Lower lobe of right lung (tissue), 2 donors: ENCODE results near the gene ROBO1. TPM values are rescaled to one million over a fixed set of nuclear protein-coding genes. Genes with fewer than 3 reads are reported as not detected.

ENCODE experiments used
- ATAC-seq, 2 donors: fragments of 200-7000 bp; cut with Tn5 transposase; one replicate each; pipeline ENCODE4 v1.9.1; 2020 to 2022; ENCODE audit warnings: mild to moderate bottlenecking in 2 of 2, moderate library complexity in 2 of 2
- DNase-seq: peaks from one replicate; pipeline ENCODE4 v3.0.0-alpha.2; 2020
- H3K27ac ChIP-seq: fragments of 200-600 bp; one replicate; pipeline ENCODE4 v1.8.0; 2022
- H3K27me3 ChIP-seq: fragments of 200-600 bp; one replicate; pipeline ENCODE4 v1.8.0; 2022; ENCODE audit warnings: low read depth
- H3K36me3 ChIP-seq: fragments of 200-600 bp; one replicate; pipeline ENCODE4 v1.8.0; 2022; ENCODE audit warnings: mild to moderate bottlenecking
- H3K4me1 ChIP-seq: fragments of 200-600 bp; one replicate; pipeline ENCODE4 v1.8.0; 2022
- H3K4me3 ChIP-seq: fragments of 200-600 bp; one replicate; pipeline ENCODE4 v1.8.0; 2022; ENCODE audit warnings: mild to moderate bottlenecking
- H3K9me3 ChIP-seq: fragments of 200-600 bp; one replicate; pipeline ENCODE4 v1.8.0; 2022
- intact Hi-C: fragments of 100-400 bp; cut with DNase I; formaldehyde crosslinking; loops from one replicate; pipeline ENCODE4 v1.11.0; 2022
- total RNA-seq: library from RNA; stranded (reverse); fragmentation: NEBNext Ultra II Directional; extraction: Animal tissue kit (Norgen Biotek cat#: 25700); gene quantifications from one replicate; pipeline ENCODE4 v1.2.1, GENCODE V29; 2021
- TF ChIP-seq, protein P1 (sequence below): fragments of 200-600 bp; IDR thresholded peaks from one replicate; pipeline ENCODE4 v1.8.0; 2022; ENCODE audit warnings: antibody characterized with exemption, mild to moderate bottlenecking
- donor health status: DM: no; HTN: yes; CAD: no; lungs with severe emphysema.

Gene ROBO1
- total RNA-seq, 1 donor from 2014 or later, result 14.8 TPM

DNA sequence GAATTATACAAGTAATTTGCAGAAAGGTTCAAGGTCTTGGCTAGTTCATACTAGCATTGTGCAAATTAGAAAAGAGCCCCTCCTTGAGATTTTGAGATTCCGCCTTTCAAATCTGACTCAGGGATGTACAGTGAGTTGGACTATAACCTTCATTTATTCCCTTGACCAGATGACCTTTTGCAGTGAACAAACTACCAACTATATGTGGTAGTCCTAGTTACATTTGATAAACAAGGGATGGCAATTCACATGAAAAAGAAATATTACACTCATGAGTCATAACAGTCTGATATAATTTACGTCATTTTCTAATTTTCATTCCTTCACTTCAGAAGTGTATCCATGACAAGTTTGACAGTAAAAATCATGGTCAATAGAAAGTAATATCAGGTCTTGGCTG, 860.4 kb downstream of the ROBO1 start:
- Histone ChIP-seq H3K4me1 (no peaks in the 10 kb centered on the region), H3K27ac (no peak overlapping the region), H3K4me3 (no peak overlapping the region), H3K27me3 (no peaks in the 10 kb centered on the region), H3K9me3 (no peaks in the 10 kb centered on the region), H3K36me3 (no peaks in the 10 kb centered on the region)
- ATAC-seq (no peak), DNase-seq (no peak)
- TF ChIP-seq, protein P1, sequence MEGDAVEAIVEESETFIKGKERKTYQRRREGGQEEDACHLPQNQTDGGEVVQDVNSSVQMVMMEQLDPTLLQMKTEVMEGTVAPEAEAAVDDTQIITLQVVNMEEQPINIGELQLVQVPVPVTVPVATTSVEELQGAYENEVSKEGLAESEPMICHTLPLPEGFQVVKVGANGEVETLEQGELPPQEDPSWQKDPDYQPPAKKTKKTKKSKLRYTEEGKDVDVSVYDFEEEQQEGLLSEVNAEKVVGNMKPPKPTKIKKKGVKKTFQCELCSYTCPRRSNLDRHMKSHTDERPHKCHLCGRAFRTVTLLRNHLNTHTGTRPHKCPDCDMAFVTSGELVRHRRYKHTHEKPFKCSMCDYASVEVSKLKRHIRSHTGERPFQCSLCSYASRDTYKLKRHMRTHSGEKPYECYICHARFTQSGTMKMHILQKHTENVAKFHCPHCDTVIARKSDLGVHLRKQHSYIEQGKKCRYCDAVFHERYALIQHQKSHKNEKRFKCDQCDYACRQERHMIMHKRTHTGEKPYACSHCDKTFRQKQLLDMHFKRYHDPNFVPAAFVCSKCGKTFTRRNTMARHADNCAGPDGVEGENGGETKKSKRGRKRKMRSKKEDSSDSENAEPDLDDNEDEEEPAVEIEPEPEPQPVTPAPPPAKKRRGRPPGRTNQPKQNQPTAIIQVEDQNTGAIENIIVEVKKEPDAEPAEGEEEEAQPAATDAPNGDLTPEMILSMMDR, result no peak
- intact Hi-C loops, result no loop called here

DNA sequence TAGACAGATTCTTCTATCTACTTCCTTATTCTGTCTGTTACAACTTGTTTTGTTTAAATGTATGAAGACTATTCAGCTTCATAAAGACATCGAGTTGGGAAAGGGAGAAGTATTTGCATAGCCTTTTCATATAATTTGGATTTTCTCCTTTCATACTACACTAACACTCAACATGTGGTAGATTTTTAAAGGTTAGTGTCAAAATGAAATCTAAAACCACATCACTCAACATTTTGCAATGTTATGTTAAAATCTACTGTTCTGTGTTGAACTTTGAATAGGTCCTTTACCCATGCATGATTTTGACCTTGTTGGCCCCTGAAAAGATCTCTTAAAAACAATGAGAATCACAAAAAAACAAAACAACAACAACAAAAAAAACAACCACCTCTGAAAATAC, 860.9 kb downstream of the ROBO1 start:
- intact Hi-C loops, result no loop called here
- no peak for ATAC-seq

DNA sequence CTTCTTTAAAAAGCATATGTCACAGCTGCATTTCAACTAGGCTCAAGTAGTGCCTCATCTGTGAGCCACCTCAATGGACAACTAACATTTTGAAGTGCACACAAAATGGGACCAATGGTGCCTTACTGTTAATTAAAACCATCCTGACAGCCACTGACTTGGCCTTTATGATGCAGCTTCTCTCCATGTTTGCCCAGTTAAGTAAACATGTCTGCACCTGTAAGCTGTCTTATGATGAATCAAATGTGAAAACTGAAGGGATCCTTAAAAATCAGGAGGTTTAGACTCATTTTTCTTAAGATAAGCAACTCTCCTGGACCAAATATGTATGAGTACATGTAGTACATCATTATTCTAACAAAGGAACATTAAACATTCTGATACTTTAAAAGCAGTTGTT, 861.6 kb downstream of the ROBO1 start:
- Histone ChIP-seq H3K27me3 (no peaks in the 10 kb centered on the region), H3K27ac (no peak overlapping the region), H3K4me1 (no peaks in the 10 kb centered on the region), H3K36me3 (no peaks in the 10 kb centered on the region), H3K9me3 (no peaks in the 10 kb centered on the region), H3K4me3 (no peak overlapping the region)
- ATAC-seq (no peak), DNase-seq (no peak)
- intact Hi-C loops, result no loop called here
- TF ChIP-seq, protein P1, result no peak

More for the DNA sequence above, 860.9 kb downstream of the ROBO1 start:
- TF ChIP-seq, protein P1, result no peak
- no peaks in the 10 kb centered on the region for H3K9me3 ChIP-seq
- no peaks in the 10 kb centered on the region for H3K4me1 ChIP-seq
- H3K36me3 ChIP-seq, result no peaks in the 10 kb centered on the region
- no peak overlapping the region for H3K4me3 ChIP-seq
- no peaks in the 10 kb centered on the region for H3K27me3 ChIP-seq
- DNase-seq, result no peak
- H3K27ac ChIP-seq, result no peak overlapping the region

DNA sequence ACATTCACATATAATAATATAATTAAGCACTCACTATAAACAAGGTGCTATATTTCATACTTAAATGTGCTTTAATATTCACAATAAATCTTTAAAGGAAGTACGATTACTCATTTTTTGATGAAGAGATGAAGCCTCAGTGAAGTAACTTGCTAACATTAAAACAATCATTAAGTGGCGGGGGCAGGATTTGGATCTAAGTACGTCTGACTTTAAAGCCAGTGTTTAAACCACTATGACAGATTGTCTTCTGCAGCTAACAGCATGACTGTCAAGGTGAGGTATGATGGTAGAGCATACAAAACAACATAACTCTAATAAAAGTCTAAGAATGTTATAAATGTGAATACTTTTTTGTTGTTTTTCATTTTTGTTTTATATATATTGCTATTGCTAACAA, 862.1 kb downstream of the ROBO1 start:
- no peak for ATAC-seq
- Histone ChIP-seq H3K36me3 (no peaks in the 10 kb centered on the region), H3K27ac (no peak overlapping the region), H3K9me3 (no peaks in the 10 kb centered on the region), H3K4me3 (no peak overlapping the region), H3K27me3 (no peaks in the 10 kb centered on the region), H3K4me1 (no peaks in the 10 kb centered on the region)
- DNase-seq, result no peak
- TF ChIP-seq, protein P1, result no peak
- intact Hi-C loops, result no loop called here

DNA sequence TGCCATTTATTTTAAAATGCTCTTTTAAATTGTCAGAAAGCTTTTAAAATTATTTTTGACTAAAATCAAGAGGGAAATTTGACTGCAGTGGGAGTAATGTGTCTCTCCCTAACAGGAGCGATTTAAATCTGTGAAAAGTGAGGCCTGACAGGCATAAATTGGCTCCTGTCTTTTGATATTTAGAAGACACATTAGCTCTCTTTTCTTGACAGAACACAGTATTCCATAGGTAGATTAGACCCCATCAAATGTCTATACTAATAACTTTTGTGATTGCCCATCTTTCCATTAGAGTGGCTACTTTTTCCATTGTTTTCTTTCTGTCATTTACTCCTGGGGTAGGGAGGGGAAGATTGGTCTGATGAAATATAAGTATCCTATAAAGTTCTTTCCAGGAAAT, 866.3 kb downstream of the ROBO1 start:
- ATAC-seq (no peak), DNase-seq (no peak)
- no peak overlapping the region for H3K4me3 ChIP-seq
- no peaks in the 10 kb centered on the region for H3K9me3 ChIP-seq
- no peaks in the 10 kb centered on the region for H3K36me3 ChIP-seq
- H3K4me1 ChIP-seq, result no peaks in the 10 kb centered on the region
- H3K27me3 ChIP-seq, result no peaks in the 10 kb centered on the region
- TF ChIP-seq, protein P1, result no peak
- intact Hi-C loops, result no loop called here
- H3K27ac ChIP-seq, result no peak overlapping the region

DNA sequence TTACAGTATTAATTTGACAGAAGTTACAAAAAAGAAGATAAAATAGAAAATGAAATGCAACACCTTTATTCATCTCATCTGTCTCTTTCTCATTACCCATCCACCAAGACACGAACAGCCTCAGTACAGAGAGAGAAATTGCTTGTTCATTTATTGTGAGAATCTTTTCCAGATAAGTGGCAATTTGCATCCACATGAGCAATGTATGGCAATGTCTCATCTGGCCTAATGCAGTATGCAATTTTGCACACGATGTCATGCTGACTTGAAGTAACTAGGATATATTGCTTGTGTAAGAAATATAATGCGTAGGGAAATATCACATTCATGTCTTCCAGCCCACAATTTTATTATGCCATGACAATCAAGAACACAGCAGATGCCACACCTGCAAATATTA, 866.9 kb downstream of the ROBO1 start:
- TF ChIP-seq, protein P1, result no peak
- DNase-seq, result no peak
- Histone ChIP-seq H3K4me3 (no peak overlapping the region), H3K36me3 (no peaks in the 10 kb centered on the region), H3K27me3 (no peaks in the 10 kb centered on the region), H3K9me3 (no peaks in the 10 kb centered on the region), H3K4me1 (no peaks in the 10 kb centered on the region), H3K27ac (no peak overlapping the region)
- no peak for ATAC-seq
- intact Hi-C loops, result no loop called here
